Skeletal muscle tissue (tissue), 4 donors: ENCODE measurements around the gene FAM110A. TPM values are rescaled to one million over a fixed set of nuclear protein-coding genes. Genes with fewer than 3 reads are reported as not detected.
"Not testable (repeated sequence)": the region's sequence is repeated elsewhere in the genome, so short reads cannot be mapped to it uniquely, and the experiment has no call there.

Experiments used
- H3K27ac ChIP-seq: one replicate; pipeline ENCODE4 v1.7.0; 2013; ENCODE audit warnings: mild to moderate bottlenecking, low read depth, low read length, inconsistent platforms
- H3K27me3 ChIP-seq, 3 donors: one replicate each; pipeline ENCODE4 v1.7.0; 2013; ENCODE audit warnings: low read length in 3 of 3; ENCODE audit not compliant: control insufficient read depth in 3 of 3, insufficient read depth in 3 of 3
- H3K36me3 ChIP-seq, 3 donors: one replicate each; pipeline ENCODE4 v1.7.0; 2013; ENCODE audit warnings: low read length in 3 of 3; ENCODE audit not compliant: control insufficient read depth in 3 of 3, insufficient read depth in 3 of 3
- H3K4me1 ChIP-seq, 3 donors: one replicate each; pipeline ENCODE4 v1.7.0; 2013; ENCODE audit warnings: low read length in 3 of 3, mild to moderate bottlenecking in 3 of 3; ENCODE audit not compliant: control insufficient read depth in 3 of 3, insufficient read depth in 3 of 3
- H3K4me3 ChIP-seq, 3 donors: one replicate each; pipeline ENCODE4 v1.7.0; 2013; ENCODE audit warnings: low read length in 3 of 3
- H3K9ac ChIP-seq, 3 donors: one replicate each; pipeline ENCODE4 v1.7.0; 2013; ENCODE audit warnings: low read length in 3 of 3, mild to moderate bottlenecking in 3 of 3, moderate library complexity in 2 of 3, low read depth in 1 of 3
- H3K9me3 ChIP-seq, 3 donors: one replicate each; pipeline ENCODE4 v1.7.0; 2013; ENCODE audit warnings: low read length in 3 of 3; ENCODE audit not compliant: control insufficient read depth in 3 of 3
- total RNA-seq: library from RNA; depleted of rRNA; stranded (reverse); fragments of >200 nt; gene quantifications from one replicate; pipeline ENCODE4 v1.2.3, GENCODE V29; 2014
- donor health status: Osteomylitis.

The FAM110A gene
- total RNA-seq, 1 donor from 2014 or later: 7.3 TPM

DNA sequence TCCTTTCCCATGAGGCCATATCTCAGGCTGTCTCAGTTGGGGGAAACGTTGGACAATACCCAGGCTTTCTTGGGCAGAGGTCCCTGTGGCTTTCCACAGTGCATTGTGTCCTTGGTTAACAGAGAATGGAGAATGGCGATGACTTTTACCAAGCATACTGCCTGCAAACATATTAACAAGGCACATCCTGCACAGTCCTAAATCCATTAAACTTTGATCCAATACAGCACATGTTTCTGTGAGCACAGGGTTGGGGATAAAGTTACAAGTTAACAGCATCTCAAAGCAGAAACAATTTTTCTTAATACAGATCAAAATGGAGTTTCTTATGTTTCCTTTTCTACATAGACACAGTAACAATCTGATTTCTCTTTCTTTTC lies 21.1 kb upstream of the FAM110A start:
- peaks cover 6 to 24% (median 13%) of the 10 kb centered on the region in 3 donors for H3K27me3 ChIP-seq
- H3K9me3 ChIP-seq, H3K4me1 ChIP-seq, H3K9ac ChIP-seq, H3K36me3 ChIP-seq, H3K27ac ChIP-seq, H3K4me3 ChIP-seq: not testable (repeated sequence)

DNA sequence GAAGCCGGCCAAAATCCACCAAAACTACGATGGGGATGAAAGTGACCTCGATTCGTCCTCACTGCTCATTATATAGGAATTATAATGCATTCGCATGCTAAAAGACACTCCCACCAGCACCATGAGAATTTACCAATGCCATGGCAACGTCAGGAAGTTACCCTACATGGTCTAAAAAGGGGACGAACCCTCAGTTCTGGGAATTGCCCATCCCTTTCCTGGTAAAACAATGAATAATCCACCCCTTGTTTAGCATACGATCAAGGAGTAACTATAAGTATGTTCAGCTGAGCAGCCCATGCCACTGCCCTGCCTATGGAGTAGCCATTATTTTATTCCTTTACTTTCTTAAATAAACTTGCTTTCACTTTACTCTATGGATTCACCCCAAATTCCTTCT lies 20.1 kb upstream of the FAM110A start:
- no peaks in the 10 kb centered on the region for H3K9me3 ChIP-seq
- no peaks in the 10 kb centered on the region for H3K36me3 ChIP-seq
- no peak overlapping the region for H3K27ac ChIP-seq
- H3K27me3 ChIP-seq: peaks cover 6 to 24% (median 13%) of the 10 kb centered on the region in 3 donors
- no peak overlapping the region for H3K4me3 ChIP-seq
- H3K4me1 ChIP-seq: no peaks in the 10 kb centered on the region
- no peak overlapping the region for H3K9ac ChIP-seq

DNA sequence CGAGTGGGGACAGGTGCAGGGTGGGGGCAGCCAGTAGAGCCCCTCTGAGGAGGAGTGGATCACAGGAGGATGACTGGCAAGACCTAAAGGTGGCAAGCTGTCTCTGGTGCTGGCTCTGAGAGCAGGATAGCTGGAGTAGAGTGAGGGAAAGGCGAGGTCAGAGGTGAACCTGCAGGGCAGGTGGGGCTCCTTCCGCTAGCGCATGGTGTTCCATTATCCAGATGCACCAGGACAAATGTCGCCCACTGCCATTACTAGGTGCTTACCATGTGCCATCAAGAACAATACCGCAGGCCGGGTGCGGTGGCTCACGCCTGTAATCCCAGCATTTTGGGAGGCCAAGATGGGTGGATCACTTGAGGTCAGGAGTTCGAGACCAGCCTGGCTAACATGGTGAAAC lies 18.3 kb upstream of the FAM110A start:
- no peak overlapping the region for H3K27ac ChIP-seq
- H3K27me3 ChIP-seq: peaks cover 6 to 16% (median 10%) of the 10 kb centered on the region in 3 donors
- H3K4me3 ChIP-seq: no peak overlapping the region
- H3K9ac ChIP-seq: no peak overlapping the region
- peaks cover 0 to 7% (median 0%) of the 10 kb centered on the region in 3 donors for H3K4me1 ChIP-seq
- no peaks in the 10 kb centered on the region for H3K9me3 ChIP-seq
- no peaks in the 10 kb centered on the region for H3K36me3 ChIP-seq

DNA sequence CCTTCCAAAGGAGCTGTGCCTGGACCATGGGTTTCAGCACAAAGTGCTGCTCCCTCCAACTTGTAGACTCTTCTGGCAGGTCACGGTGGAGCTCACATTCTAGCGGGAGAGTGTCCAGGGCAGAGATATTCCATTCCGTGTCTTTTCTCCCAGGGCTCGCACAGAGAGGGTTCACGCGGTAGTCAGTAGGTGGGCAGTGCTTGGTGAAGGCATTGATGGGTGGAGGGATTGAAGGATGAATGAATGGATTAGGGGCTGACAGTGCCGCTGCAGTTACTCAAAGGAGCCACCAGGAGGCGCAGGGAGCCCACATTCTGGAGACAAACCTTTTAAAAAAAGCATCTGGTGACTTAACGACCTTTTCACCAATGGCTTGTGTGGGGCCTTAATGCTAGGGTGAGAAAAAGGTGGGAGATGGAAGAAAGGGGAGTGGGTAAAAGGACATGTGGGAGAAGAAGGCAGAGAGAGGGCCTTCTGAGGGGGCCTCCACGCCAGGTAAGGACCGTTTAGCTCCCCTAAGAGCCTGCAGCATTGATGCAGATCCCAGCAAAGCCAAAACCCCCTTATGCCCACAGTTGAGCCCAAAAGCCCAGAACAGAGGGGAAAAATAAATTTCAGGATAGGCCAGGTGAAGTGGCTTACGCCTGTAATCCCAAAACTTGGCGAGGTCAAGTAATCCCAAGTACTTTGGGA lies 17.5 kb upstream of the FAM110A start:
- Histone ChIP-seq H3K9ac (no peak overlapping the region), H3K4me1 (peaks cover 0 to 13% (median 3%) of the 10 kb centered on the region in 3 donors)

GRCh38 chr20:818001-818664 lies 15.4 kb upstream of the FAM110A start:
- Histone ChIP-seq H3K9ac (no peak overlapping the region), H3K27ac (no peak overlapping the region), H3K27me3 (peaks cover 5 to 11% (median 8%) of the 10 kb centered on the region in 3 donors), H3K9me3 (no peaks in the 10 kb centered on the region), H3K36me3 (no peaks in the 10 kb centered on the region), H3K4me1 (peaks cover 8 to 32% (median 11%) of the 10 kb centered on the region in 3 donors), H3K4me3 (no peak overlapping the region)

More for the DNA sequence above, 17.5 kb upstream of the FAM110A start:
- peaks cover 6 to 16% (median 8%) of the 10 kb centered on the region in 3 donors for H3K27me3 ChIP-seq
- H3K36me3 ChIP-seq: no peaks in the 10 kb centered on the region
- H3K27ac ChIP-seq: no peak overlapping the region
- H3K9me3 ChIP-seq: no peaks in the 10 kb centered on the region
- H3K4me3 ChIP-seq: no peak overlapping the region

- H3K9ac ChIP-seq: no peak overlapping the region
- peaks cover 12 to 41% (median 14%) of the 10 kb centered on the region in 3 donors for H3K4me1 ChIP-seq
- H3K27ac ChIP-seq: no peak overlapping the region
- H3K27me3 ChIP-seq: peaks cover 2 to 8% (median 8%) of the 10 kb centered on the region in 3 donors
- no peak overlapping the region for H3K4me3 ChIP-seq
- no peaks in the 10 kb centered on the region for H3K9me3 ChIP-seq
- no peaks in the 10 kb centered on the region for H3K36me3 ChIP-seq
Measured at GRCh38 chr20:819680-820322, 13.7 kb upstream of the FAM110A start.

- Histone ChIP-seq H3K9ac (no peak overlapping the region), H3K4me3 (no peak overlapping the region), H3K36me3 (no peaks in the 10 kb centered on the region), H3K9me3 (no peaks in the 10 kb centered on the region), H3K27me3 (peaks cover 2 to 4% (median 4%) of the 10 kb centered on the region in 3 donors), H3K4me1 (peaks cover 15 to 46% (median 15%) of the 10 kb centered on the region in 3 donors), H3K27ac (no peak overlapping the region)
Measured at GRCh38 chr20:820323-820953, 13.1 kb upstream of the FAM110A start.

GRCh38 chr20:821046-821730 lies 12.3 kb upstream of the FAM110A start:
- Histone ChIP-seq H3K36me3 (no peaks in the 10 kb centered on the region), H3K4me3 (peak overlapping the region in 2 of 3 donors; percentile 14 to 17), H3K4me1 (peaks cover 22 to 54% (median 22%) of the 10 kb centered on the region in 3 donors), H3K9ac (peak overlapping the region; percentile 46 to 68 (median 62)), H3K9me3 (no peaks in the 10 kb centered on the region), H3K27ac (peak overlapping the region; percentile 78), H3K27me3 (peaks cover 0 to under 1% (median 0%) of the 10 kb centered on the region in 3 donors)

DNA sequence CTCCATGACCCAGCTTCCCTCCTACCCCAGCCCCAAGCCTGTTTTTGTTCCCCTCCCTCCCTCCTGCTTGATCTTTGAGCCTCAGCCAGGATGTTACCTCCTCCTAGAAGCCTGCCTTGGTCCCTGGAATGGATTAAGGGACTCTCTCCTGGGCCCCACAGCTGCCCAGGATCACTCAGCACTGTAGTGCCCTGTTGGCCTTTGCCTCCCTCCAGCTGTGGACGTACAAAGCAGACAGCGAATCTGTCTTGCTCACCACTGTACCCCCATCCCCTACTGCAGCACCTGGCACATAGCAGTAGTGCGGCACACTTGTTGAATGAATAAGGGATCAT lies 11.8 kb upstream of the FAM110A start:
- peaks cover 23 to 58% (median 23%) of the 10 kb centered on the region in 3 donors for H3K4me1 ChIP-seq
- H3K4me3 ChIP-seq: peak overlapping the region in 2 of 3 donors; percentile 14 to 17
- no peaks in the 10 kb centered on the region for H3K36me3 ChIP-seq
- H3K9me3 ChIP-seq: no peaks in the 10 kb centered on the region
- peak overlapping the region; percentile 78 for H3K27ac ChIP-seq
- H3K27me3 ChIP-seq: no peaks in the 10 kb centered on the region
- peak overlapping the region; percentile 46 to 68 (median 62) for H3K9ac ChIP-seq
